ENCODE results near the gene ITPR1. TPM values are rescaled to one million over a fixed set of nuclear protein-coding genes. Genes with fewer than 3 reads are reported as not detected.

Gene ITPR1
- total RNA-seq, 2 donors from 2014 or later = 29.3 to 29.8 TPM

DNA sequence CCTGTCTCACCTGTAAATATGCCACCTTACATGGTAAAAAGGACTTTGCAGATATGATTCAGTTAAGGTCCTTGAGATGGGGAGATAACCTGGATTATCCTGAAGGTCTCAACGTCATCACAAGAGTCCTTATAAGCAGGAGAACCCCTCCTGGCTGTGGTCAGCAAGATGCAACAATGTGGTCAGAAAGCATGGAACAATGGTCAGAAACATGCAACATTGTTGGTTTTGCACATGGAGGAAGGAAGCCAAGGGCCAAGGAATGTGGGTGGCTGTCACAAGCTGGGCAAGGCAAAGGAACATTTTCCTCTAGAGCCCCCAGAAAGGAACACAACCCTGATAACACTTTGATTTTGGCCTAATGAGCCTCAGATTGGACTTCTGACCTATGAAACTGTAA, 16.7 kb upstream of the ITPR1 start:
- intact Hi-C loops (cut with DNase I) = no loop called here
- Histone ChIP-seq H3K27me3 (no peaks in the 10 kb centered on the region), H3K27ac (no peak overlapping the region), H3K4me1 (peaks cover 23% of the 10 kb centered on the region), H3K9me3 (no peaks in the 10 kb centered on the region), H3K36me3 (replicated peaks in 1 of 2; ENCODE audit: insufficient read depth in 1 of 2, low read depth in 2 of 2) (no peaks in the 10 kb centered on the region), H3K4me3 (no peak overlapping the region)
- DNase-seq = no peak
- 30 to 40% methylated on average over 1 of the region's 1 CpG for WGBS, 2 donors
- ATAC-seq = no peak
- no peak for TF ChIP-seq POLR2A (IDR thresholded peaks at IDR 0.05)
- TF ChIP-seq, protein P1, sequence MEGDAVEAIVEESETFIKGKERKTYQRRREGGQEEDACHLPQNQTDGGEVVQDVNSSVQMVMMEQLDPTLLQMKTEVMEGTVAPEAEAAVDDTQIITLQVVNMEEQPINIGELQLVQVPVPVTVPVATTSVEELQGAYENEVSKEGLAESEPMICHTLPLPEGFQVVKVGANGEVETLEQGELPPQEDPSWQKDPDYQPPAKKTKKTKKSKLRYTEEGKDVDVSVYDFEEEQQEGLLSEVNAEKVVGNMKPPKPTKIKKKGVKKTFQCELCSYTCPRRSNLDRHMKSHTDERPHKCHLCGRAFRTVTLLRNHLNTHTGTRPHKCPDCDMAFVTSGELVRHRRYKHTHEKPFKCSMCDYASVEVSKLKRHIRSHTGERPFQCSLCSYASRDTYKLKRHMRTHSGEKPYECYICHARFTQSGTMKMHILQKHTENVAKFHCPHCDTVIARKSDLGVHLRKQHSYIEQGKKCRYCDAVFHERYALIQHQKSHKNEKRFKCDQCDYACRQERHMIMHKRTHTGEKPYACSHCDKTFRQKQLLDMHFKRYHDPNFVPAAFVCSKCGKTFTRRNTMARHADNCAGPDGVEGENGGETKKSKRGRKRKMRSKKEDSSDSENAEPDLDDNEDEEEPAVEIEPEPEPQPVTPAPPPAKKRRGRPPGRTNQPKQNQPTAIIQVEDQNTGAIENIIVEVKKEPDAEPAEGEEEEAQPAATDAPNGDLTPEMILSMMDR (IDR thresholded peaks at IDR 0.05) = no peak

DNA sequence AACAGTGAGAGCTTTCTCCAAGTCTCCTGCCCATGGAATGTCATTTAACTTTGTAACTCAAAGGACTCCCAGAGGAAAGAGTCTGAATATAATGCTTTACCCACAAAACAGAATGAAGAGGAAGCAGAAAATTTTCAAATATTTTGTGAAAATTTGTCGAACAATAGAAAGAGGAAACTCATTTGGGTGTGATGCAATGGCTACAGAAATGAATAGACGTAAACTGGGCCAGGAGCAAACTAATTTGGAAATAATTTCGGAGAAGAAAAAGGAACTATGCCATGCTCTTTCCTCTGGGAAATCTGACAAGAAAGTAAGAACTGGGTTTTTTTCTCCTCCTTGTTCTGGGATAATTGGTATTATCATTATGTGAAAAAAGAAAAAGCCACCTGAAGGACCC, 14.9 kb upstream of the ITPR1 start:
- ATAC-seq (no peak), DNase-seq (no peak)
- 70% methylated on average over 3 of the region's 3 CpGs for WGBS, 2 donors
- H3K9me3 ChIP-seq = no peaks in the 10 kb centered on the region
- H3K27ac ChIP-seq = no peak overlapping the region
- intact Hi-C loops (cut with DNase I) = no loop called here
- H3K36me3 ChIP-seq (replicated peaks in 1 of 2; ENCODE audit: insufficient read depth in 1 of 2, low read depth in 2 of 2) = no peaks in the 10 kb centered on the region
- H3K4me1 ChIP-seq = peaks cover 10% of the 10 kb centered on the region
- H3K27me3 ChIP-seq = no peaks in the 10 kb centered on the region
- H3K4me3 ChIP-seq = no peak overlapping the region
- TF ChIP-seq, protein P1 (IDR thresholded peaks at IDR 0.05) = no peak
- no peak for TF ChIP-seq POLR2A (IDR thresholded peaks at IDR 0.05)

DNA sequence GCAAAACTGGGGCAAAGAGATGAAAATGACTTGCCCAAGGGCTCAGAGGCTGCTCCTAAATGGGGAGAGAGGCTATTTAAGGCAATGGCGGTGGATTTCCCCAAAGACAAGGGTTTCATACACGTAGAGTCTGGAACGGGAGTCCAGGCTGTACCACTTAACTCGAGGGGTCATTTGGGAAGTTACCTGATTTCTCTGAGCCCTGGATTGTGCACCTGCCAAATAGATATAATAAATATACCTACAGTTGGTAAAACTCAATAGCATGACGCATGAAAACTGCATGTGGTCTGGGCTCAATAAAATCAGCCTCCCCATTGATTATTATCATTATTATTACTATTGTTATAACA, 1.3 kb upstream of the ITPR1 start:
- DNase-seq = no peak
- TF ChIP-seq, protein P1 (IDR thresholded peaks at IDR 0.05) = no peak
- TF ChIP-seq POLR2A (IDR thresholded peaks at IDR 0.05) = no peak
- peaks cover 24% of the 10 kb centered on the region for H3K4me1 ChIP-seq
- no peaks in the 10 kb centered on the region for H3K36me3 ChIP-seq (replicated peaks in 1 of 2; ENCODE audit: insufficient read depth in 1 of 2, low read depth in 2 of 2)
- no peak overlapping the region for H3K4me3 ChIP-seq
- intact Hi-C loops (cut with DNase I) = no loop called here
- no peaks in the 10 kb centered on the region for H3K27me3 ChIP-seq
- 12 to 16% methylated on average over 5 of the region's 5 CpGs for WGBS, 2 donors
- H3K27ac ChIP-seq = peak overlapping the region in 3 of 4 donors; percentile 80 to 89 (median 84)
- no peak for ATAC-seq
- no peaks in the 10 kb centered on the region for H3K9me3 ChIP-seq

DNA sequence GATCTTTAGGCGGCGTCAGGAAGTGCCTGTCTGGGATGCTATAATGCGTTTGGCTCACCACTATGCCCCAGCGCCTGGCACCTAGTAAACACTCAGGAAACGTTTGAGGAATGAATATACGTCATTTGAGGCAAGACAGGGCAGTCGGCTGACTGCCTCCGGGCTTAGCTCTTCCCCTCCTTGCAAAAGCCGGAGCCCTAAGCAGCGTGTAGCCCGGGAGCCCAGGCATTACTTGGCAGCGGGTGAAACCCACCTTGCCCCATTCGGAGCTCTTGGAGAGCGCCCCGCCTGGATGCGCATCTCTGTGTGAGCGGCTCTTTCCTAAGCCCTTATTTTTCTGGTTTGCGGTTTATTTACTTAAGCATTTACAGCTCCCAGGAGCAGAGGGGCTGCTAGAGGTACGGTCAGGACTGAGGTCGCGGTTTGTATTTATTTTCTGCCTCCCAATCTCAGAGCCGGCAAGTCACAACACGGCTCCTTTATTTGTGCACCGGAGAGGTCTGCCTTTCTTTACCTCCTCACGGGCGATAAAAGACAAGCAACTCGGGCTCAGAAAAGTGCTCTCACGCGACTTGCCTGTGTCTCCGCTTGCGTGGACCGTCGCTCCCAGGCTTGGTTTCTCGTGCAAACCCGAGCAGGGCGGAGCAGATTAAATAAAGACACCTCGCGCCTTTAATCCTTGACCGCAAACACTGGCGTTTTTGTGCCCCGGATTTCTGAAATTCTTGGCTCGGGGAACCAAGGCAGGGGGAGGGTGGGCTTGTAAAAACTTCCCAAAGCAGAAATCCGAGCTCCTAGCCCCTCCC, 737 bp upstream of the ITPR1 start:
- Histone ChIP-seq H3K27ac (peak overlapping the region; percentile 57 to 89 (median 82)), H3K27me3 (no peaks in the 10 kb centered on the region), H3K4me1 (peaks cover 24% of the 10 kb centered on the region), H3K36me3 (replicated peaks in 1 of 2; ENCODE audit: insufficient read depth in 1 of 2, low read depth in 2 of 2) (no peaks in the 10 kb centered on the region), H3K4me3 (peak overlapping the region; percentile 61 to 66), H3K9me3 (no peaks in the 10 kb centered on the region)
- intact Hi-C loops (cut with DNase I) = no loop called here
- WGBS, 2 donors = 0% methylated on average over 33 to 43 of the region's 43 CpGs
- DNase-seq (peak; percentile 38 to 60 (median 53)), ATAC-seq (peak; percentile 41)
- TF ChIP-seq, protein P1 (IDR thresholded peaks at IDR 0.05) = no peak
- TF ChIP-seq POLR2A (IDR thresholded peaks at IDR 0.05) = peak in 2 of 3 donors; percentile 2 to 33
